Activated CD8-positive, alpha-beta memory T cell treated with anti-CD3 and anti-CD28 coated beads for 4 hours (primary cell): ENCODE results near the gene LCP1.
"Not testable (repeated sequence)": the region's sequence is repeated elsewhere in the genome, so short reads cannot be mapped to it uniquely, and the experiment has no call there.

Source experiments
- DNase-seq, 2 donors: peaks; one replicate each; pipeline ENCODE4 v3.0.0-alpha.2; 2020; ENCODE audit warnings: low read depth in 2 of 2

LCP1 gene

DNA sequence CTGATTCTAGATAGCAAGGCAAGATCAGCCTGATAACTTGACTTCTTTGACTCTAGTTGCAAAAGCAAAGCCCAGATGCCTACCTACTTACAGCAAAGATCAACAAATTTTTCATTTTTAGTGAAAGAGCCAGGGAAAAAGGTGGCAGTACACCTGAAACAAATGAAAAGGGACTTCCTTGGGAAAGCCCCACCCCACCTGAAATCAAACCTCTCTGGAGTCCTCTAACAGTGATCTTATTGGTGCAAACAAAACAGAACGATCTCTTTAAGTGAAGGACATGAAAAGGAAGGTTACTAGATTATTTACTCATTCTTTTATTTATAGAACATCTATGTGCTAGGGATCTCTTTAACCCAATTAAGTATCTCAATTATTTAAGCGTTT lies 507 bp upstream of the LCP1 start:
- DNase-seq, result no peak

DNA sequence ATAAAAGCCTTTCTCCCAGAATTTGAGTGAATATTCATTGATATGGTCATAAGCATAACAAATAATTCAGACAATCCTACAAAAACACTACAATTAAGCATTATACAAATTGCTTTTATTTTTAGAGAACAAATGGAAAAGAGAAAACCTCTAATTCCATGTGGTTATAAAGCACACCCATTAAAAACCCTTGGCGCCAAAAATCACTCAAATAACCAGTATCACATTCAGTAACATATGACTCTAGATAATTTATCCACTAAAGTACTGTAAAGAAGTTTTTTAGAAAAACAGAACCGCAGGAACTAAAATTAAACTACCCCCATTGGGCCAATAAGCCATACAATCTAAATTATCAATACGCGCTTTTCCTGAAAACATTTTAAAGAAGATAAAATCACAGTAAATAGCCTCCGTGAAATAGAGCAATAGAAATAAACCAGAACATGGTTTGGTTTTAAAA lies 569 bp downstream of the LCP1 start:
- no peak for DNase-seq

DNA sequence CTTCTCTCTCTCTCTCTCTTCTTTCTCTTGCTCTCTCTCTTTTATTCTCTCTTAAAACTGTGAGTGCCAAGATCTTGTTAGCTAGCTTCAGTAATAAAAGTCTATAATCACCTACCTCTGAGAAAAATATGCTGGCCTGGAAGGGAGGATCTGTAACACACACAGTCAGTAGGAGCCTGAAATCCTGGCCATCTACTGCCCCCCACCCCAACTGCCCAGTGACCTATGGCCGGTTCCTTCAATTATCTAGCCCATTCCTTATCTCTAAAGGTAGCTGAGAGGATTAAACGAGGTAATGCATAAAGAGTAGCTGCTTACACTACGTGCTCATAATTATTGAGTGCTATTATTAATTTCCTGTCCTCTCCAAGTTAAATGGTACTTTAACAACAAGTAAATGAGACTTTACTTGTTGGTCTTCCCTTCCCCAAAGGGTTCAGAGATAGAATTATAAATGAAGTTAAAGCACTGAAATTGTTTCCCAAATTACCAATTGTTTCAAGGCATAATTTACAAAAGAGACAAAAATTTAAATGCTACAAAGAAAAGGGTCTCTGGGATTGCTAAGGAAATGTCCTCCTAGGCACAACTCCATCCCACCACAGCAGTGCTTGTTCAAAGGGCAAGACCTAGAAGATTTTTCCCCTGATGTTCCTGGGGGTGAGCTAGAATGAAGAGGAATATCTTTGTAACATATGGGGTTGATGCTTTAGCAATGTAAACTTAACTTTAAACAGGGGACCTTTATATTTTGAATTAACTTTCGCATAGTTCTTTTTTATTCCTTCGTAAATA lies 1.8 kb downstream of the LCP1 start:
- no peak for DNase-seq

DNA sequence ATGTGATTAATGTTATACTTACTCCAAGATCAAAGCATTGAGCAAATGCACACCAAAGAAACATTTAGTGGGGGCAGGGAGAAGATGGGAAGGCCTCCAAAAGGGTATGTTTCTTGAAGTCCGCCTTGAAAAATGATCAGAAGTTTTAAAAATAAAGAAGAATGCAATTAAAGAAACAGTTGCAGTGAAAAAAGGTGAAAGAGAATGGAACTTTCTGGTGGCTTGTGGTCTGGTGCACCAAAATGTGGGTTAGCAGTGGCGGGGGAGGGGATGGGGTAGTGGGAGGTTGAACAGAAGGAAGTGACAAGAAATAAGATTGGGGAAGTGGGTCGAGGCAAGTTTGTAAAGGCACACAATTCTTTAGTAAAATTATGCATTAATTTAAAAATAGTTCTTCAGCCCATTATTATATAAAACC lies 2.5 kb downstream of the LCP1 start:
- DNase-seq, result peak; percentile 64 to 73

DNA sequence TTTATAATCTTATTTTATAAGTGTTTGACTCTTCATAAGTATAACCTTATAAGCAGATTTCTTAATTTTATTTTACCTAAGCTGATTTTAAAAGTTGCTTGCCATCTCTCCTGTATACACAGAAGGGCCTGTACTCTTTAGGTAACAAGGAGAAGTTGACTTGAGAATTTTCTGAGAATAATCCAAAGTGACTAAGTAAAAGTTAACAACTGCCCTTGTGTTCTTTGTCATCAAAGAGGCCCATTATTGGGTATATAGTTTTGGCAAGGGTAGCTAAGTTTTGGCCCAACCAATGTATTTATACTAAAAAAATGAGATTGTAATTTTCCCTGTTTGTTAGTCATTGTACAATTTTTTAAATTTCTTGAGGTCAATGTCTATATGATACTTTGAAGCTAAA lies 3.2 kb downstream of the LCP1 start:
- no peak for DNase-seq

DNA sequence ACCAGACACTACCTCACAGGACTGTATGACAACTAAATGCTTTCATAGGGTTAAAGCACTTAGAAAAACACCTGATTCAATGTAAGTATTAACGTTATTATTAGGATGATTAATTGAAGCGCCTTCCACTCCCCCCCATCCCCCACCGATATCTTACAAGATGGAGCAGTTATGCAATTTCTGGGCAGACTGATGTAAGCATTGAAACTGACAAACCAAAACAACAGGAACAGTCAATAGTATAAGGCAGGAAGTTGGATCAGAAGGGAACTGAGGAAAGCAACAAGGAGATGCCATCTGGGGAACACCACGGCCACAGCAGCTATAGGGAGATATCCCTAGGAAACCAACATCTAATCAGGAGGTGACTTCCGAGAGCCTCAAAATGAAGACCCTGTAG lies 3.8 kb downstream of the LCP1 start:
- DNase-seq, result no peak

DNA sequence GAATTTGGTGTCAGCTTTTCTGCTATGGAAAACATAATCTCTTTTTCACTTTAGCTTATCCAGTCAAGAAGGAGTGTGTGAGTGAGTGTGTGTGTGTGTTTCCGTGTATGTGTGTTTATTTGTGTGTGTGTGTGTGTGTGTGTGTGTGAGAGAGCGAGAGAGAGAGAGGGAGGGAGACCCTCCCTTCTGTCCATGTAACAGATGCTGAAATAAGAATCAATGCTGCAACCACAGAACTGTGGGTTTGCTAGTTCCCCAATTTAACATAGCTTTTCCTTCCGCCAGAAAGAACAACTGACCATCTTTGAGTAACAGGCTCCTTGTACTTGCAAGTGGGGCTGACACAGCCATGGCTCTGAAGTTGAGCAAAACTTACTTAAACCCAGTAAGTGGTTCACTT lies 5.2 kb downstream of the LCP1 start:
- DNase-seq, result no peak

DNA sequence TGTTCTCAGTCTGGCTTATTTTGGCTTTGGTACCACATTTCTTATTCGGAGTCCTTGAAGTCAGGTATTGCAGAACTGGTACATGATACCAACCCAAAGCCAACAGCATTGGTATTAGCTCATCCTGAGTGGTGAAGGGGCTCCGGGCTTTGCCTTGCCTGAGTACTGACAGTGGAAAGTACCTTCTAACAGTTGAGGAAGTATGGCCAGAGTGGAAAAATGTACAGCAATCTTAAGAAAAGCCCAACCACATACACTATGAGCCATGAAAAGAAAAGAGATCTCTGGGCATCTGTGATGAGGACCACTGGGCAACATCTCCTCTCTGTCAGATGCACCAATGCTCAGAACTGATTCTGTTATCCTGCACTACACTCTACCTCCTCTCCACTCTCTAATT lies 8.3 kb downstream of the LCP1 start:
- no peak for DNase-seq

DNA sequence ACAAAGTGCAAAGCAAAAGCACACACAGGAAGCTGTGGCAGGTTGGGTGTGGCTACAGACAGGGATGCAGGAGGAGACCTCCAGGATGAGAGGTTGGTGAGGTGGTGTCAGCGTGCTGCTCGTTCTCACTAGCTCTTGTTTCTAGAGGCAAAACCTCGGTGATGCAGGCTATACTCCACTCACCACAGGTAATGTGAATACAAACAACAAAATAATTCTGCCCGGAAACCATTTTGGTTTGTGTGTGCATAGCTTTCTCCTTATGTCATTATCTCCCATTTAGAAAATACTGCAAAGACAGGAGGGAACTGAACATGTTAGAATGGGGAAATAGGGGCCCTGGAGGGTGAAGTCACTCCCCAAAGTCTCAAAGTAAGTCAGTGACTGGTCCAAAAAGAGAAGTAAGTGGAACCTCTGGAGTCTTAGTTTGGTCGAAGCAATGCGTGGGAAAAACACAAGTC lies 9.4 kb downstream of the LCP1 start:
- DNase-seq, result no peak

DNA sequence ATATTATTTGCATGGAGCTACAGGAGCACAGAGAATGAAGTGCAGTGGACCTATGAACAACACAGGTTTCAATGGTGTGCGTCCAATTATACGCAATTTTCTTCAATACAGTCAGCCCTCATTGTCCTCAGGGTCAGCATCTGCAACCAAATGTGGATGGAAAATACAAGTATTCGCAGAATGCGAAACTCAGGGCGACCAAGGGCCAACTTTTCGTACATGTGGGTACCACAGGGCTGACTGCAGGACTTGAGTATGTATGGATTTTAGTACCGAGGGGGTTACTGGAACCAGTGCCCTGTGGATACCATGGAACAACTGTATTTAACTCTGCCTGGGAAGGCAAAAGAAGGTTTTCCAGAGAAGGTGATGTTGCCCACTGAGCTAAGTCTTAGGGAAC lies 10.2 kb downstream of the LCP1 start:
- no peak for DNase-seq

DNA sequence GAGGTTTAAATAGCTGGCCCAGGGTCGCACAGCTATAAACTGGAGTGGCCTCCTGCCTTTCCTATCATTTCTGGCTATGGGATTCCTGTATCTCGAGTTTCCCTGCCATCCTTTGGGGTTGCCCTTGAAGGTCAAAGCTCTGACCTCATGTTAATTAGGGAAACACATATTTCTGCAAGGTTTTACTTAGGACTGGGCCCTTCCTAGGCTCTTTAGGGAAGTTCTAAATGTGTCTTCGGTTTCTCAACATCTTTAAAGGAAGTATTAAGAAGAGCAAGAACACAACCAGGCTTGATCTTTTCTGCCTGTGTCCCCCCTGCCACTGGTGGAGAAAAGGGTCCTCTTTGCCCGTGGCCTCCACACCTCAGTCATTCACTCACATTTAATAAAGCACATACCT lies 10.8 kb downstream of the LCP1 start:
- DNase-seq, result no peak

DNA sequence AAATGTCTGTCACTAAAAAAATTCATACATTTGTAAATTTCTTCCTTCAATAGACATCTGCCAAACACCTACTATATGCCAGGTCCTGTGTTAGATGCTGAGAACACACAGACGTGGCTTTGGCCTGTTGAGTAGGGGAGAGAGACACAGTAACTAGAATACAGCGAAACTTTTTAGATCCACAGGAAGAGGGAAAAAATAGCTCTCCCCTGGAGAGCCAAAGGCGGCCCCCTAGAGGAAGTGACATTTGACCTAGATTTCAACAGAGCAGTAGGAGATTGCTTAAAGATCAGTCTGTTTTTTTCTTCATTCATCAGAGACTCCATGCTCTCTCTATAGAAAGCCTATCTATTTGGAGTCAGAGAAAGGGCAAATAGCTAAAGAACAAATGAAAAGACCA lies 11.3 kb downstream of the LCP1 start:
- DNase-seq, result no peak

DNA sequence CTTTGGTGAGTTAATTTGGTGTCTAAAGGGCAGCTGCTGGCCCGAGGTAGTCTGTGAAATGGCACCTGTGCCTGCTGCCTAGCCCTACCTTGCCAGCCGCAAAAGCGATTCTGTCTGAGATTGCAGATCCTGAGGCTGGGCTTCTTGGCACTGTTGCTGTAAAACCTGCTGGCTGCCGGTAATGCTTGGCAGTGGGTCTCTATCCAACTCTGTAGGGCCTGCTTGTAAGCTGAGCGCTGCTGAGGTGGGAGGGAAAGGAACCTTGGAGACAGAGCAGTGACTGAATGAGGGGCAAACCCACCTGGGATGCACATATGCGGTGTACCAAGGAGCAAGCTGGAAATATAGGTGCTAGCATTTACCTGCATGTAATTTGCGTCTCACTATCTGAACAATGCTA lies 11.7 kb downstream of the LCP1 start:
- no peak for DNase-seq

DNA sequence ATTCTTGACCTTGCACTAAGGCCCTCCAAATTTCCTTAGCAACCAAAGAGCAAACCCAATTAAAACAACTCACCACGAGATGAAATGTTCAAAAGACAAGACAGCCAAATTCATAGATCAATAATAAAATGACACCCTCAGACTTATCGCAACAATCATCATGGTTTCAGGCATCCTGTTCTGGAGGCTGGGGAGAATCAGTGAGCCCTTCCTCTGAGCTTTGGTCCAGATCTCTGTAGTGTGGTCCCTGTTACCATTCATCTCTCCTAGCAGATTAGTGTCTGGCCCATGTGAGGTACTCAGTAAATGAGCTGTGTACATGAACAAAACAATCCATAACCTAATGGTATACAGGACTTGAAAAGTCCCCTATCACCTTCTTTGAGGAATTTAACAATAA lies 12.2 kb downstream of the LCP1 start:
- no peak for DNase-seq

DNA sequence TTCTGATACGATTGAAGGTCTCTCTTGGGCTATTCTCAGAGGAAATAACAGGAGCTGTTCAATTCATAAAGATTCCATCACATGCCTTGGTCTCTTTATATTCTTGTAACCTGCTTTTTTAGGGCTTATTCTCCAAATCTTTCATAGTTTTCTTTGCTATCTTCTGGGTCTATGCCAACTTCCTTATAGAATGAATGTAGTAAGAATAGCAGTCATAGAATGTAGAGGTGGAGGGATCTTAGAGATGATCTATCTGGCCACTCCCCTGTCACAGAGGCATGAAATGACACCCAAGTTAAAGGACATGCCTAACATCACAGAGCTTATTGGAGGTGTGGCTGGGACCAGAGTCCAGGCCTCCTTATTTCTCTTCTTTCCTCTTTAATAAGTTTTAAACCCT lies 13.2 kb downstream of the LCP1 start:
- no peak for DNase-seq

DNA sequence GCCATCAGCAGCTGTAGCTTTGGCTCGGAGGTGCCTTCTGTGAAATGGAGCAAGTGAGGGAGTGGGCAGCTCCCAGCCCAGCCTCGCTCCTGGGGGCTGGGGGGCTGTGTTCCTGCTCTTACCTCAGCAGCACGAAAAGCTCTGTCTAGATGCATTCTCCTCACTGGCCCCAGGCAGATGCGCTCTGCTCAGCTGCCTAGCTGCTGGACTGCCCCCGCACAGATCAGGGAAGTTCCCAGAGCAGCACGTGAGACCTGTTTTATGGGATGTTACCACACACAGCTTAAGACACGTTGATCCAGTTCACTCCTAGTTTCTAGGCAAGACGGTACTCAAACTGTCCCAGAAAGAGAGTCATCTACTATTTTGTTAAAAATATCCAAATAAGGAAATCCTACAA lies 13.6 kb downstream of the LCP1 start:
- DNase-seq, result no peak

DNA sequence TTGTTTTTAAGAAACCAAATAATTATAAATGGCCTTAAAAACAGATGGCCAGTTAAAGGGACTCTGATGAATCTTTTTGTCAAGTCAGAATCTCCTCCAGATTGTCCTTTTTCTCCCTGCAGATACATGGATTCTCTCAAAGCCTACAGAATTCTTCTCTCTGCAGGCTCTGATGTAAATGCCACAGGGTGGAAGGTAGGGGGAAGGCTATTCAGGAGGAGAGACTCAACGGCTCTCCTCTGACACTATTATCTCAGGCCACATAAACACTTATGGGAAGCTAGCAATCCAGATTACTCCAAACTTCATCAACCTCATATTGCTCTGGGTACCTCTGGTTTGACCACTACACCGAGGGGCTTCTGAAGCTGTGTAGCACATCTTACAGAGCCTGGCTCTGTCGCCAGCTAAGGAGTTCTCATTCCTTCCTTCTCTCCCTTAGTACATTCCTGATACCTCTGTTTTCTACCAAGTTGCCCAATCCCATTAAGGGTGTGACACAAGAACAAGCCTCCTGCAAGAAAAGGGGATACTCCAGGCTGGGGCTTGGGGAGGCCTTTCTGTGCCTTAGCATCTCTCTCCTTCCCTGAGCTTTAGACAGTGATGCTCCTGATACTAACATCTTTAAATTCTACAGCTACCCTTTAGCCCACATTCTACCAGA lies 14.9 kb downstream of the LCP1 start:
- no peak for DNase-seq

DNA sequence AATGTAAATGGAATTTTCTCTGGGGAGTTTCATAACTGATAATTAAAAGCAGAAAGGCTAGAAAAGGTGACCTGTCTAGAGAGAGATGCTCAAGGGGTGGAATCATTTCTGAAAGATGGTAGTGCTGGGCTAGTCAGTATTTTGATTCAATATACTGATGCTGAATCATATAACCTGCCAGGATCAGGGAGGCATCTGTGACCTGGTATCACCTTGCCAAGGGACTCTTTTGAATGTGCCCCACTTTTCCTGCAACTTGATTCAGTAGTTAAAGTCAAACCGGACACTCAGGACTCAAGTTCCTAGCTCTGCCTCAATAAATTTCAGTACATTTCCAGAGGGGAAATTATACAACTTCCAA lies 15.8 kb downstream of the LCP1 start:
- DNase-seq, result no peak

DNA sequence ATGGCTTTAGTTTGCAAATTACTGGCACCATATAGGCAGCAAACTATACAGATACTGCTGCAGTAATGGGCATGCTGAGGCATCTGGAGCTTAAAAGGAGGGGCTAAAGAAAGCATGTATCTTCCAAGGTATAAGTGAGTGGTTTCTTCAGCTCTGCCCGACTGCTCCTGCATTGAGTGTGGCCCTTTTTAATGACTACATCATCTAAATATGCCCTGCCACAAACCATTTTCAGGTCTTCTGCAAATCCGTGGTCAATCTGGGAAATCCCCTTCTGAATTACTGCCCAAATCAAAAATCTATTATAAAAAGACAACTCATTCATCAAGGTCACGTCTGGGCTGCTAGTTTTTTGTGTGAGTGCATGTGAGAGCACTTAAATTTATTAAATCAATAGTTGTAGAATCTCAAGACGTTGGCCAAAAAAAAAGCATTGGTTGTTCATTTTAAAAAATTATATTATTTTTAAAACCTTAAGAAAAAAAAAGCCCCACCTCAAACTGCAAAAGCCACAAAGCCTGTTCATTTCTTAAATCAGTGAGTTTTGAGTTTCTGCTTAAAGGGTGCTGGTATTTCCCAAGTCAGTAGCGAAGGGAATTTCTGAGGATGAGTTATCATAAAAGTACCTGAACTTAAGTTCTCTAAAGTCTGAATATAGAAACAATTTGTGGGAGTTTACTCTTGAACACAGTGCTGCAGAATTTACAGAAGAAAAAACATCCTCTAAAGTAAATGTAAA lies 16.3 kb downstream of the LCP1 start:
- DNase-seq, result no peak

DNA sequence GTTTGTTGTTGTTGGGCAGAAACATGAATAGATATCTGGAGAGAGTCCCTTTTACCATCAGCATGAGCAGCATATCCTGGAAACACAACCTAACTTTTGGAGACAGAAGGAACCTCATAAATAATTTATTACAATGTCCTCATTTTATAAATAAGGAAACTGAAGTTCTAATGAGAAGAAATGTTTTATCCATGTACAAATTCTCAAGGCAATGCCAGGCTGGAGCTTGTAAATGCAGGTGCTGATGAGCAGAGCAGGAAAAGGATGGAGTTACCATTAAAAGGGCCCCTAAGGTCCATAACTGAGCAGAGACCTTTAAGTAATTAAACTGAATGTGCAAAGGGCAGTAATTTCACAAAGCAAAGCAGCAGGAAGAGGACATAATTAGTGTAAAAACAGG lies 17.3 kb downstream of the LCP1 start:
- no peak for DNase-seq

DNA sequence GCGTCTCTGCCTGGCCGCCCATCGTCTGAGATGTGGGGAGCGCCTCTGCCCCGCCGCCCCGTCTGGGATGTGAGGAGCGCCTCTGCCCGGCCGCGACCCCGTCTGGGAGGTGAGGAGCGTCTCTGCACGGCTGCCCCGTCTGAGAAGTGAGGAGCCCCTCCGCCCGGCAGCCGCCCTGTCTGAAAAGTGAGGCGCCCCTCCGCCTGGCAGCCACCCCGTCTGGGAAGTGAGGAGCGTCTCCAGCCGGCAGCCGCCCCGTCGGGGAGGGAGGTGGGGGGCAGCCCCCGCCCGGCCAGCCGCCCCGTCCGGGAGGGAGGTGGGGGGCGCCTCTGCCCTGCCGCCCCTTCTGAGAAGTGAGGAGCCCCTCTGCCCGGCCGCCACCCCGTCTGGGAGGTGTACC lies 19.2 kb downstream of the LCP1 start:
- DNase-seq, result not testable (repeated sequence)

DNA sequence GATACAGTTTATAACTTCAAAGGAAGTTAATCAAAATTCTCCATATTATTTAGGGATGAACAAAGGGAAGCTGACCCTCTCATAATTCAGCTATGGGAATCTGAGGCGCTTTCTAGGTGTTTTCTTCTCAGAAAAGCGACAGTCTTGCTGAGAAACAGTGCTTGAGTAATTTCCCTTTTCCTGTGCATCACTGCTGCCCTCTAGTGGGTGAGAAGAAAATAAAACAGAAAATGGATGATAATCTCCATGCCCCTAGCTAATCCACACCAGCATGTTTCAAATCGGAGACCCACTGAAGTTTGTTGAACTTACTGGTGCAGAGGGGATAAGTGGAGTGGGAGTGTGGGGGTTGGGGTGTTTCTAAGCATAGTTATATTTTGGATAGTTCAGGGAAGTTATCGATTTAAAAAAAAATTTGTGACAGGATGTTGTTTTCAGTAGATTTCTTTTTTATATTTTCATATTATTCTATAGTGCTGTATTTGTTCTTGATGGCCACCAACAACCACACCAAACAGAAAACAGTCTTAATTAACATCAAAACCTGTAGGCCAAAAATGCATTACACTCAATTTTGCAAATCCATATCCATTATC lies 21.4 kb downstream of the LCP1 start:
- no peak for DNase-seq
